GM12878 (cell line): Measurements from ENCODE around the gene CEP128. TPM values are rescaled to one million over a fixed set of nuclear protein-coding genes. Genes with fewer than 3 reads are reported as not detected.

Experiments used
- ATAC-seq: fragments of 200-7000 bp; cut with Tn5 transposase; 3 replicates; pipeline ENCODE4 v1.9.1; 2020; ENCODE audit warnings: mild to moderate bottlenecking, moderate library complexity
- BruUV-seq: library from RNA; stranded (reverse); fragments of 400-500 nt; replicated peaks from 2 replicates; lab custom pipeline; 2021; lab: Mats Ljungman, UMichigan
- CTCF ChIA-PET: fragments of 300-600 bp; sonication (Branson Sonifier 250); formaldehyde crosslinking; extraction: SDS; loops from one replicate; lab custom pipeline; 2021; ENCODE audit warnings: inconsistent platforms; lab: Yijun Ruan, JAX
- POLR2A ChIA-PET: fragments of 350-600 bp; formaldehyde crosslinking; extraction: SDS; loops from one replicate; lab custom pipeline; 2021; ENCODE audit warnings: inconsistent platforms; lab: Charles Lee
- RAD21 ChIA-PET: fragments of 300-600 bp; sonication (Branson Sonifier 250); formaldehyde crosslinking; loops from one replicate; lab custom pipeline; 2023; ENCODE audit warnings: antibody characterized with exemption; ENCODE audit not compliant: unreplicated experiment; lab: Charles Lee
- SMC1A ChIA-PET: fragments of 300-600 bp; sonication (Branson Sonifier 250); formaldehyde crosslinking; loops from one replicate; lab custom pipeline; 2023; ENCODE audit not compliant: unreplicated experiment, uncharacterized antibody; lab: Charles Lee
- DNase-seq: peaks from one replicate; pipeline ENCODE4 v3.0.0-alpha.2; 2011; ENCODE audit warnings: low read depth, low spot score
- FAIRE-seq: peaks from 3 replicates; lab custom pipeline; 2011; peaks lifted over from hg19 to GRCh38; lab: Jason Lieb, UNC
- H2AFZ ChIP-seq: 2 replicates; pipeline ENCODE4 v1.6.0; 2011; ENCODE audit warnings: low read depth, low read length, control low read depth; ENCODE audit not compliant: control insufficient read depth
- H3K27ac ChIP-seq: 2 replicates; pipeline ENCODE4 v1.5.1; 2011; ENCODE audit warnings: control low read depth; ENCODE audit not compliant: control insufficient read depth, insufficient read depth
- H3K27me3 ChIP-seq, 2 experiments: replicated peaks in 1 of 2; 2 replicates each; pipeline versions ENCODE4 v1.6.0 to v1.6.1; 2011; ENCODE audit warnings: low read length in 1 of 2; ENCODE audit not compliant: control insufficient read depth in 2 of 2, insufficient read depth in 2 of 2
- H3K36me3 ChIP-seq, 2 experiments: 2 replicates each; pipeline ENCODE4 v1.5.1; 2011; ENCODE audit warnings: low read length in 1 of 2; ENCODE audit not compliant: control insufficient read depth in 2 of 2, insufficient read depth in 2 of 2
- H3K4me1 ChIP-seq: 2 replicates; pipeline ENCODE4 v1.6.1; 2011; ENCODE audit warnings: mild to moderate bottlenecking, low read length, moderate library complexity, mixed read lengths; ENCODE audit not compliant: control insufficient read depth, insufficient read depth
- H3K4me2 ChIP-seq: 2 replicates; pipeline ENCODE4 v1.6.0; 2011; ENCODE audit warnings: control low read depth; ENCODE audit not compliant: control insufficient read depth, insufficient read depth
- H3K4me3 ChIP-seq: fragments of 200-600 bp; sonication (generic); 2 replicates; pipeline ENCODE4 v1.5.1; 2016
- H3K79me2 ChIP-seq: 2 replicates; pipeline ENCODE4 v1.6.0; 2011; ENCODE audit warnings: low read length; ENCODE audit not compliant: control insufficient read depth, insufficient read depth
- H3K9ac ChIP-seq: 2 replicates; pipeline ENCODE4 v1.8.0; 2011; ENCODE audit warnings: low read length, control low read depth, mixed read lengths; ENCODE audit not compliant: control insufficient read depth, insufficient read depth
- H3K9me3 ChIP-seq: replicated peaks from 3 replicates; pipeline ENCODE4 v1.5.1; 2011; ENCODE audit warnings: mild to moderate bottlenecking, low read length; ENCODE audit not compliant: control insufficient read depth, insufficient read depth
- H4K20me1 ChIP-seq: 2 replicates; pipeline ENCODE4 v1.6.0; 2011; ENCODE audit not compliant: control insufficient read depth, insufficient read depth
- ATF7 ChIP-seq: fragments of 450-650 bp; IDR thresholded peaks from 2 replicates; pipeline ENCODE4 v1.6.1; 2016; ENCODE audit warnings: low read depth, mild to moderate bottlenecking
- BHLHE40 ChIP-seq, 2 experiments: fragments of 450-650 bp in 1 of 2; IDR thresholded peaks; 2 replicates each; pipeline ENCODE4 v1.6.1; 2011 to 2017; ENCODE audit warnings: low read depth in 2 of 2, borderline replicate concordance in 1 of 2, improper control_type of control experiment in 1 of 2, low read length in 1 of 2, mild to moderate bottlenecking in 1 of 2
- BMI1 ChIP-seq: fragments of 450-650 bp; IDR thresholded peaks from 2 replicates; pipeline ENCODE4 v1.6.1; 2016; ENCODE audit warnings: mild to moderate bottlenecking, moderate library complexity, borderline replicate concordance
- BRCA1 ChIP-seq: IDR thresholded peaks from 2 replicates; pipeline ENCODE4 v1.6.1; 2011; ENCODE audit warnings: low read depth, low read length, improper control_type of control experiment
- CHD1 ChIP-seq: IDR thresholded peaks from 2 replicates; pipeline ENCODE4 v1.6.1; 2012; ENCODE audit warnings: low read depth, low read length, improper control_type of control experiment
- FOXK2 ChIP-seq: fragments of 450-650 bp; IDR thresholded peaks from 2 replicates; pipeline ENCODE4 v1.6.1; 2017; ENCODE audit warnings: mild to moderate bottlenecking, moderate library complexity
- HDAC6 ChIP-seq: fragments of 200-600 bp; sonication (generic); IDR thresholded peaks from one replicate; pipeline ENCODE4 v1.8.0; 2017; ENCODE audit warnings: antibody characterized with exemption; ENCODE audit not compliant: unreplicated experiment
- MXI1 ChIP-seq: fragments of 150-350 bp; IDR thresholded peaks from 2 replicates; pipeline ENCODE4 v1.6.1; 2011; ENCODE audit warnings: low read depth, mild to moderate bottlenecking, inconsistent platforms, low read length, improper control_type of control experiment
- MYB ChIP-seq: fragments of 150-350 bp; IDR thresholded peaks from 2 replicates; pipeline ENCODE4 v1.6.1; 2014; ENCODE audit warnings: mild to moderate bottlenecking, low read depth, low read length, borderline replicate concordance
- NFYB ChIP-seq: IDR thresholded peaks from 2 replicates; pipeline ENCODE4 v1.6.1; 2011; ENCODE audit warnings: low read depth, mild to moderate bottlenecking, low read length, improper control_type of control experiment, moderate library complexity; ENCODE audit not compliant: insufficient read depth
- POLR2AphosphoS2 ChIP-seq: IDR thresholded peaks from 2 replicates; pipeline ENCODE4 v1.6.1; 2011; ENCODE audit warnings: low read depth, mild to moderate bottlenecking, low read length, improper control_type of control experiment, moderate library complexity
- SUZ12 ChIP-seq: fragments of 200-600 bp; sonication (generic); IDR thresholded peaks from one replicate; pipeline ENCODE4 v1.6.1; 2018; ENCODE audit warnings: antibody characterized with exemption, mild to moderate bottlenecking; ENCODE audit not compliant: unreplicated experiment
- TBL1XR1 ChIP-seq: IDR thresholded peaks from 2 replicates; pipeline ENCODE4 v1.6.1; 2012; ENCODE audit warnings: low read depth, low read length, improper control_type of control experiment
- ZNF24 ChIP-seq: fragments of 450-650 bp; IDR thresholded peaks from 2 replicates; pipeline ENCODE4 v1.6.1; 2017; ENCODE audit warnings: antibody characterized with exemption, mild to moderate bottlenecking
- WGBS: methylation state at CpG from one replicate; pipeline ENCODE4 v1.1.6; 2016; ENCODE audit warnings: low lambda C conversion rate; ENCODE audit not compliant: insufficient replicate concordance, insufficient coverage; ENCODE audit errors: missing lambda C conversion rate; 5-methylcytosine and 5-hydroxymethylcytosine counted together
- in situ Hi-C: fragments of 300-500 bp; cut with MboI; formaldehyde crosslinking; loops from 9 replicates; pipeline ENCODE4 v1.14.3; 2018; ENCODE audit warnings: mixed read lengths
- intact Hi-C: fragments of 100-400 bp; cut with micrococcal nuclease; formaldehyde crosslinking; loops from one replicate; pipeline ENCODE4 v1.14.2; 2022; ENCODE audit not compliant: unreplicated experiment
- polyA plus RNA-seq, 11 experiments: library from polyadenylated mRNA; depleted of rRNA in 4 of 11; unstranded in 6 of 11; stranded (reverse) in 5 of 11; fragments of >200 nt; fragmentation: Nextera tagmentation in 4 of 11; fragmentation: Illumina TruSeq in 1 of 11; extraction: Ambion mirVana in 4 of 11; extraction: Trizol in 1 of 11; gene quantifications; 1 replicate in 1 of 11; 2 replicates in 10 of 11; pipeline versions ENCODE4 v1.2.1 to v1.2.3, GENCODE V29; 2011 to 2016; ENCODE audit warnings: inconsistent platforms in 2 of 11, missing spikeins in 2 of 11, low read depth in 1 of 11
- total RNA-seq, 4 experiments: library from RNA; depleted of rRNA in 3 of 4; stranded (reverse); fragments of >200 nt in 3 of 4; fragmentation: Illumina TruSeq in 1 of 4; extraction: Trizol in 1 of 4; gene quantifications; 2 replicates each; pipeline versions ENCODE4 v1.2.1 to v1.2.3, GENCODE V29; 2013 to 2021
- TF ChIP-seq, protein P1 (sequence below): fragments of 450-650 bp; IDR thresholded peaks from 2 replicates; pipeline ENCODE4 v1.6.1; 2016; ENCODE audit warnings: mild to moderate bottlenecking
- TF ChIP-seq, protein P2 (sequence below): IDR thresholded peaks from 2 replicates; pipeline ENCODE4 v1.6.1; 2011; ENCODE audit warnings: low read depth, low read length, improper control_type of control experiment, borderline replicate concordance
- TF ChIP-seq, protein P3 (sequence below): fragments of 450-650 bp; formaldehyde crosslinking; IDR thresholded peaks from 2 replicates; pipeline ENCODE4 v1.5.0; 2022; ENCODE audit warnings: mild to moderate bottlenecking, missing genetic modification characterization

CEP128 gene
- total and polyA plus RNA-seq, 10 of the 15 experiments (the other 5 are each of a cell fraction or from before 2014, with no cell fraction given) = 1.1 to 6.7 (median 3.4) TPM

DNA sequence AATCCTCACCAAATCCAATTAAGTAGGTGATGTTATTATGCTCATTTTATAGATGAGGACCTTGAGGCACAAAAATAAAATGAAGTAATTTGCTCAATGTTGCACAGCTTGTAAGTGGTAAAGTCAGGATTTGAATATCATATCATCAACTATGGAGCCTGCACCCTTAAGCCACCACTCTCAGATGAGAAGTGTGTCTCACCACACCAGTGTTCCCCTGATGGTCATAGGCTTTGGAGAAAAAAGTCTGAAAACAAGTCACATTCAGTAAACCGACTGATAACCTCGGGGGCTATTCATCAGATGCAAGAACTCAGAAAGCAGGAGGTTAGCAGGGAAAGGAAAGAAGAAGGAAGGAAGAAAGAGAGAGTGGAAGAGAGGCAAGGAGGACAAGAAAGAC lies 16.7 kb upstream of the CEP128 start:
- ChIA-PET POLR2A (interaction anchor here (1.7 kb wide), 1 partner anchor 29 kb away, joined by 3 read pairs; no protein-coding TSS in a partner anchor), SMC1A (interaction anchor here (1.2 to 2.9 kb wide), 4 partner anchors 10 to 213 kb away, joined by 4 to 24 read pairs (median 8); no protein-coding TSS in a partner anchor), CTCF (interaction anchor here (0.6 to 11.6 kb wide), 6 partner anchors 15 to 1925 kb away, joined by 3 to 178 read pairs (median 4); no protein-coding TSS in a partner anchor), RAD21 (interaction anchor here (0.6 to 6.9 kb wide), 4 partner anchors 20 to 507 kb away, joined by 3 to 64 read pairs (median 4); no protein-coding TSS in a partner anchor)
- no peaks in the 10 kb centered on the region for H4K20me1 ChIP-seq
- WGBS = 88% methylated on average over 2 of the region's 2 CpGs
- H3K4me2 ChIP-seq = no peak overlapping the region
- no peak for ATAC-seq
- H3K4me1 ChIP-seq = peaks cover 18% of the 10 kb centered on the region
- BruUV-seq = no TSS peak
- intact Hi-C loops (loop anchor here (2.0 kb wide), 1 partner anchor 261 kb away; no protein-coding TSS in a partner anchor), in situ Hi-C loops (loop anchor here (5.0 kb wide), 2 partner anchors 204 to 509 kb away; no protein-coding TSS in a partner anchor)
- no peaks in the 10 kb centered on the region; the same call in 2 of the 3 replicates for H3K9me3 ChIP-seq
- no peak for FAIRE-seq
- peaks cover 0 to 5% of the 10 kb centered on the region in 2 experiments; a peak in 2 of 4 replicates for H3K27me3 ChIP-seq
- no peaks in the 10 kb centered on the region for H3K79me2 ChIP-seq
- TF ChIP-seq BMI1 (no peak), SUZ12 (no peak), MYB (no peak), FOXK2 (no peak), POLR2AphosphoS2 (no peak), MXI1 (no peak), NFYB (no peak), BHLHE40 (IDR thresholded peaks at IDR 0.05; ENCODE audit: borderline replicate concordance in 1 of 2, low read depth in 2 of 2, low read length in 1 of 2) (no peak), TBL1XR1 (no peak), HDAC6 (no peak), ZNF24 (no peak), ATF7 (no peak), BRCA1 (no peak), CHD1 (no peak)
- TF ChIP-seq, protein P1, sequence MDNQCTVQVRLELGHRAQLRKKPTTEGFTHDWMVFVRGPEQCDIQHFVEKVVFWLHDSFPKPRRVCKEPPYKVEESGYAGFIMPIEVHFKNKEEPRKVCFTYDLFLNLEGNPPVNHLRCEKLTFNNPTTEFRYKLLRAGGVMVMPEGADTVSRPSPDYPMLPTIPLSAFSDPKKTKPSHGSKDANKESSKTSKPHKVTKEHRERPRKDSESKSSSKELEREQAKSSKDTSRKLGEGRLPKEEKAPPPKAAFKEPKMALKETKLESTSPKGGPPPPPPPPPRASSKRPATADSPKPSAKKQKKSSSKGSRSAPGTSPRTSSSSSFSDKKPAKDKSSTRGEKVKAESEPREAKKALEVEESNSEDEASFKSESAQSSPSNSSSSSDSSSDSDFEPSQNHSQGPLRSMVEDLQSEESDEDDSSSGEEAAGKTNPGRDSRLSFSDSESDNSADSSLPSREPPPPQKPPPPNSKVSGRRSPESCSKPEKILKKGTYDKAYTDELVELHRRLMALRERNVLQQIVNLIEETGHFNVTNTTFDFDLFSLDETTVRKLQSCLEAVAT = no peak
- TF ChIP-seq, protein P2, sequence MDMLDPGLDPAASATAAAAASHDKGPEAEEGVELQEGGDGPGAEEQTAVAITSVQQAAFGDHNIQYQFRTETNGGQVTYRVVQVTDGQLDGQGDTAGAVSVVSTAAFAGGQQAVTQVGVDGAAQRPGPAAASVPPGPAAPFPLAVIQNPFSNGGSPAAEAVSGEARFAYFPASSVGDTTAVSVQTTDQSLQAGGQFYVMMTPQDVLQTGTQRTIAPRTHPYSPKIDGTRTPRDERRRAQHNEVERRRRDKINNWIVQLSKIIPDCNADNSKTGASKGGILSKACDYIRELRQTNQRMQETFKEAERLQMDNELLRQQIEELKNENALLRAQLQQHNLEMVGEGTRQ = no peak
- TF ChIP-seq, protein P3, sequence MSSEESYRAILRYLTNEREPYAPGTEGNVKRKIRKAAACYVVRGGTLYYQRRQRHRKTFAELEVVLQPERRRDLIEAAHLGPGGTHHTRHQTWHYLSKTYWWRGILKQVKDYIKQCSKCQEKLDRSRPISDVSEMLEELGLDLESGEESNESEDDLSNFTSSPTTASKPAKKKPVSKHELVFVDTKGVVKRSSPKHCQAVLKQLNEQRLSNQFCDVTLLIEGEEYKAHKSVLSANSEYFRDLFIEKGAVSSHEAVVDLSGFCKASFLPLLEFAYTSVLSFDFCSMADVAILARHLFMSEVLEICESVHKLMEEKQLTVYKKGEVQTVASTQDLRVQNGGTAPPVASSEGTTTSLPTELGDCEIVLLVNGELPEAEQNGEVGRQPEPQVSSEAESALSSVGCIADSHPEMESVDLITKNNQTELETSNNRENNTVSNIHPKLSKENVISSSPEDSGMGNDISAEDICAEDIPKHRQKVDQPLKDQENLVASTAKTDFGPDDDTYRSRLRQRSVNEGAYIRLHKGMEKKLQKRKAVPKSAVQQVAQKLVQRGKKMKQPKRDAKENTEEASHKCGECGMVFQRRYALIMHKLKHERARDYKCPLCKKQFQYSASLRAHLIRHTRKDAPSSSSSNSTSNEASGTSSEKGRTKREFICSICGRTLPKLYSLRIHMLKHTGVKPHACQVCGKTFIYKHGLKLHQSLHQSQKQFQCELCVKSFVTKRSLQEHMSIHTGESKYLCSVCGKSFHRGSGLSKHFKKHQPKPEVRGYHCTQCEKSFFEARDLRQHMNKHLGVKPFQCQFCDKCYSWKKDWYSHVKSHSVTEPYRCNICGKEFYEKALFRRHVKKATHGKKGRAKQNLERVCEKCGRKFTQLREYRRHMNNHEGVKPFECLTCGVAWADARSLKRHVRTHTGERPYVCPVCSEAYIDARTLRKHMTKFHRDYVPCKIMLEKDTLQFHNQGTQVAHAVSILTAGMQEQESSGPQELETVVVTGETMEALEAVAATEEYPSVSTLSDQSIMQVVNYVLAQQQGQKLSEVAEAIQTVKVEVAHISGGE (CRISPR knock-in tag) = no peak
- H3K36me3 ChIP-seq = no peaks in the 10 kb centered on the region
- H3K9ac ChIP-seq = no peak overlapping the region
- no peak overlapping the region for H3K27ac ChIP-seq
- H3K4me3 ChIP-seq = no peak overlapping the region
- no peak for DNase-seq
- no peak overlapping the region for H2AFZ ChIP-seq
